Stimulated activated CD8-positive, alpha-beta memory T cell treated with anti-CD3 and anti-CD28 coated beads, Interleukin-15, amount 100 ng/mL, for 48 hours (primary cell): ENCODE data around the gene MRPL52.
"Not testable (repeated sequence)": the region's sequence is repeated elsewhere in the genome, so short reads cannot be mapped to it uniquely, and the experiment has no call there.

Experiments used
- DNase-seq, 2 donors: peaks; one replicate each; pipeline ENCODE4 v3.0.0-alpha.2; 2020; ENCODE audit warnings: low read depth in 2 of 2

The MRPL52 gene

GRCh38 chr14:22852940-22853767 lies 23.5 kb downstream of the MRPL52 start:
- peak; percentile 81 to 83 for DNase-seq

- not testable (repeated sequence) for DNase-seq
Measured at GRCh38 chr14:22854296-22854695, 24.6 kb downstream of the MRPL52 start.

- no peak for DNase-seq
Measured at GRCh38 chr14:22854963-22855724, 25.5 kb downstream of the MRPL52 start.

GRCh38 chr14:22856428-22856827 lies 26.7 kb downstream of the MRPL52 start:
- no peak for DNase-seq

GRCh38 chr14:22860377-22860776 lies 30.7 kb downstream of the MRPL52 start:
- DNase-seq: not testable (repeated sequence)

- DNase-seq: no peak
Measured at GRCh38 chr14:22861651-22862050, 32.0 kb downstream of the MRPL52 start.

GRCh38 chr14:22864979-22865378 lies 35.3 kb downstream of the MRPL52 start:
- DNase-seq: no peak

GRCh38 chr14:22865424-22866405 lies 36.0 kb downstream of the MRPL52 start:
- DNase-seq: no peak

- DNase-seq: no peak
Measured at GRCh38 chr14:22866874-22867273, 37.2 kb downstream of the MRPL52 start.

GRCh38 chr14:22870811-22871223 lies 41.1 kb downstream of the MRPL52 start:
- no peak for DNase-seq

- peak; percentile 69 to 79 for DNase-seq
Measured at GRCh38 chr14:22871224-22872032, 41.7 kb downstream of the MRPL52 start, which contains the start of gene LRP10. Gene LRP10, plus strand, starts transcription at chr14:22871740. Its CDS starts 564 bp downstream, at chr14:22872304.

- DNase-seq: peak; percentile 32 to 46
Measured at GRCh38 chr14:22872033-22872832, 42.5 kb downstream of the MRPL52 start.

GRCh38 chr14:22872833-22873520 lies 43.3 kb downstream of the MRPL52 start:
- DNase-seq: no peak

- no peak for DNase-seq
Measured at GRCh38 chr14:22875003-22875747, 45.5 kb downstream of the MRPL52 start.

- DNase-seq: no peak
Measured at GRCh38 chr14:22875748-22876319, 46.1 kb downstream of the MRPL52 start.

GRCh38 chr14:22877000-22877501 lies 47.4 kb downstream of the MRPL52 start:
- no peak for DNase-seq

- no peak for DNase-seq
Measured at GRCh38 chr14:22878271-22879246, 48.9 kb downstream of the MRPL52 start.
